A172 (cell line): ENCODE results near the gene COL16A1. TPM values are rescaled to one million over a fixed set of nuclear protein-coding genes. Genes with fewer than 3 reads are reported as not detected.
A peak's percentile ranks its signal among the peaks of the same experiment; 100 is the strongest.

Experiments used
- DNase-seq: peaks from one replicate; pipeline ENCODE4 v3.0.0-alpha.2; 2015; ENCODE audit warnings: low spot score
- total RNA-seq: library from RNA; depleted of rRNA; stranded (reverse); fragments of >200 nt; shearing (Covaris generic); gene quantifications from 2 replicates; pipeline ENCODE4 v1.2.3, GENCODE V29; 2014

COL16A1 gene
- total RNA-seq, 1 experiment from 2014 or later, result 12.7 TPM

DNA sequence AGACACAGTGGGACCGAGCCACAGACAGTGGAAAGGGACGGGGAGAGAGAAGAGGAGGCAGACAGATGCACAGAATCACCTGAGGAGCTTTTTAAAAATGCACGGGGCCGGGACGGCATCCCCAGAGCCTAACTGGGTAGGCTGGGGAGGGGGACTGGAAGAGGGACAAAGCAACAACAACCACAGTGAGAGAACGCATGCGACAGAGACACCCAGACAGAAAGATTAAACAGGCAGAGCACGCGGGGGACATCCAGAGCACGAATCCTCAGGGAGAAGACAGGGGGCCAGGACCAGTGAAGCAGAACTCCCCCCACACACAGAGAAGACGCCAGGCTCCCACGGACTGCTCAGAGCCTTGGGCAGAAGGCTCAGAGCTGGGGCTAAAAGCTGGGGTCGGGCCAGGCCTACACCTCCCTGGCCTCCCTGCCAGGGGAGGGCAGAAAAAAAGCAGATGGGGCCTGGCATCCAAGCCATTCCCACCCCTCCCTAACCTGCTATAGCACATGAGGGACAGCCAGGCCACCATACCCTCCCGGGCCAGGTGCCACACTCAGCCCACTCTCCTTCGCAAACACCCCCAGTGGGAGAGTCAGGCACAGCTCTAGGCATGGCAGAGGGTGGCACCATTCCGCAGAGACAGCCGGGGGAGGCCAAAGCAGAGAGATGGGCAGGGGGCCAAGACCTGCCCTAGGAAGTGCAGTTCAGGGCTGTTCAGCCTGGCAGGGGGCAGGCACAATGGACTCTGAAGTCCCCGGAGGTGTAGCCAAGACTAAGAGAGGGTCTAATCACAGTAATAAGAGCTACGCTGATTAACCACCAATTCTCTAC is 29.8 kb upstream of the COL16A1 start:
- no peak for DNase-seq

DNA sequence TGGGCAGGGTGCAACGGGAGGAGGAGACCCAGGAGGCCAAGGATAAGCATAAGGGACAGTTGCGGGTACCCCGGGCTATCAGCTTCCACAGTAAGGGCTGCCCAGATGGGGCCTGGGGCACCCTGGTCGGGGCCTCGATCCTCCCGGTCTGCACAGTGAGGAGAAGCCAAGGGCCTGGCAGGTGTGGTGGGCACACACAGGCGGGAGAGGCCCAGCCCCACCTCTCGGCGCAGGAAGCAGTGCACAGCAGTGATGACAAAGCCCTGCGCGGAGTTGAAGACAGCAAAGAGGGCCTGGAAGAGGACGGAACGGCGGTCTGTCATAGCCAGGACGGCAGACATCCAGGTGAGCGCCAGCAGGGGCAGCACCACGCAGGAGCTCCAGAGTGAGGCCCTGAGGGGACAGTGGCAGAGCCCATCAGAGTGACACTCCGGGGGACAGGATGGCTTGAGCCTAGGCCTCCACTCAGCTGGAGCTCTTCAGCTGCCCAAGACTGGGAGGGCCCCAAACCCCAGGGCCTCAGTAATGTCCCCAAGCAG is 29.0 kb upstream of the COL16A1 start:
- DNase-seq, result no peak

DNA sequence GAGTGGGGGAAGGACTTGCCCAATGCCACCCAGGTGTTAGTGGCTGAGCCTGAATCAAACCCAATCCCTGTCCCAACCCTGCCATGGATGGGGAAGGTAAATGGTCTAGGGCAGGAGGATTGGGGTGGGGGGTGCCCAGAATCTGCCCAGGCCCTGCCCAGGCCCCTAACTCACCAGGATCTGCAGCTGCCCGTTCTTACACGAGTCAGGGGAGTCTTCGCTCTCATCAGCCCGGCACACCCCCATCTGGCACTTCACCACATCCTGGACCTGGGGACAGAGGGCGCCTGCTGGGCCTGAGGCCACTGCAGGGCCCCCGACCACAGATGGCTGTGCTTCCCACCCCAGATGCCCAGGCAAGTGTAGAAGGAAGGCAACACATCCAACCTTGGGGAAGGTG is 28.5 kb upstream of the COL16A1 start:
- DNase-seq, result no peak

DNA sequence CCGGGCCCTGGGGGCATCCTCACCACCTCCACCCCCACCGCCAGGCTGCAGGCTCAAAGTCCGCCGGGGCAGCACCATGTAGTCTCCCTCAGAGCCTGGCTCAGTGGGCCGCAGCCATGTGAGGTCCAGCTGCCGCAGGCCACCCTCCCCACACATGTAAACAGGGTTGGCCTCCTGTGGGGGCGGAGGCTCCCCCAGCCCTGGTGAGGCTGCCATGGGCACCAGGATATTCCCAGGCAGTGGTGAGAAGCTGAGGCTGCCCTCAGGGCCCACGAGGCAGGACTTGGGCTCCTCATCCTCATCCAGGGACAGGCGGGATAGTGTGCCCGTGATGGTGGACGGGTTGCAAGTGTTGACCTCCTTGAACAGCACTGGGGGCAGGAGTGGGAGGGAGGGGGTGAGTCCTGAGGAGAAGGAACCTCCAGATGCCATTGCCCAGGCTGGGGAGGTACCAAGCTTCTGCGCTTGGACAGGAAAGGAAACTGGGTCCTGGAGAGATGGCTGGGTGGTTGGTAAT is 27.3 kb upstream of the COL16A1 start:
- no peak for DNase-seq

DNA sequence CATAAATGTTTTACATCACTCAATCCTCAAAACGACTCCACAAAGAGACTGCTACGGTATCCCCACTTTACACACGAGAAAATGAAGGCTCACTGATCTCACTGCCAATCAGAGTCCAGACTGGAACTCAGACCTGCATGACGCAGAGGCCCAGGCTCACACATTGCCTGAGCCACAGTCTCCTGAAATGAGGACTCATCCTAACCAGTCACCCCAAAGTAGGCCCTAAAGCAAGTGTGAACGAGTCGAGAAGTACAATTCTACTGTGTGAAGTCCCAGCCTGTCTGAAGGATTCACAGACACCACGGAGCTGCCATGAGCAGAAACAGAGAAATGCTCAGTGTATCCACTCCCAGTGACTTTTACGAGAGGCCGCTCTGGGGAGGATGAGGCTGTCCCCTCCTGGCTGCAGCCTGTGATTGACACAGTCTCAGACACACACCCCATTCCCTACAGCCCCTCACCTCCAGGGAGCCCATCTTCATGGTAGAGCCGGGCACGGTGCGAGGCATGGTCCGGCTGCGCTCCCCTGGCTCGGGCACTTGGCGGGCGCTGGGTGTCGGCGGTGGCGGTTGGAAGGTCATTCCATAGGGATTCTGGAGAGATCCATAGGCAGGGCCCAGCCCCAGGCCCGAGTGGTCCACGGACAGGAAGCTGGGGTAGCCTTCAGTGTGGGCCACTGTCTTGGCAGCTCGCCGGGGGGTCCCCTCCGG is 26.7 kb upstream of the COL16A1 start:
- no peak for DNase-seq

DNA sequence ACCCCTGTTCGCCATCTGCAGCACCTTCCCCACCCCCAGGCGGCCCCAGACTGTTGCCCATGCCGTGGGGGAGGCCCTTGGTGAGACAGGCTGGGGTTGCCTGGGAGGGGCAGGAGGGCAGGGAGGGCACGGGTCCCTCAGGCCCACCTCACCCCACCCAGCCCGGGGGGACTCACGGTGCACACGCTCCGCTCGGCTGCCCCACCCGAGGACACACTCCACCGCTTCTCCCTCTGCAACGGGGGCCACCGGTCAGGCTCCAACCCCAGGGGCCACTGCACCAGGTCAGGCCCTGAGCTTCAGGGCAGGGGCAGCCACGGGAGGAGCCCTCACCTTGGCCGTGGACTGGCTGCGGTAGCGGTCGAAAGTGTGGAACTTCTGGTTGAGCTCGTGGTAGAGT is 24.0 kb upstream of the COL16A1 start:
- no peak for DNase-seq

DNA sequence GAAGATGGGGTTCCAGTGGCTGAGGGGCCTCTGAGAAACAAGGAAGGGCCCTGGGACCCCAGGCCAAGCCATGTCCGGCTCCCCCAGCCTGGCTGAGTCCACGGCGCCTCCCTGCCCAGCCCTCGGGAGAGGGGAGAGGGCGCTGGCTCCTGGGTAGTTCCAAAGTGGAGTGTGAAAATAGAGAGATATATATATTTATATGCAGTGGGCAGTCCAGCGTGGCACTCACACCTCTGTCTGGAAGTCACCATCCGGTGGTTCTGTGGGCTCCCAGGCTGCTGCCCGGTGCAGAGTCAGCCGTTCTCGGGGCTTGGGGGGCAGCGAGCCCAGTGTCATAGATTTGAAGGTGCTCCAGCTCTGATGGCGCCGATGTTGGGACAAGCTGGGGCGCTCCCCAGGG is 23.4 kb upstream of the COL16A1 start:
- DNase-seq, result no peak

DNA sequence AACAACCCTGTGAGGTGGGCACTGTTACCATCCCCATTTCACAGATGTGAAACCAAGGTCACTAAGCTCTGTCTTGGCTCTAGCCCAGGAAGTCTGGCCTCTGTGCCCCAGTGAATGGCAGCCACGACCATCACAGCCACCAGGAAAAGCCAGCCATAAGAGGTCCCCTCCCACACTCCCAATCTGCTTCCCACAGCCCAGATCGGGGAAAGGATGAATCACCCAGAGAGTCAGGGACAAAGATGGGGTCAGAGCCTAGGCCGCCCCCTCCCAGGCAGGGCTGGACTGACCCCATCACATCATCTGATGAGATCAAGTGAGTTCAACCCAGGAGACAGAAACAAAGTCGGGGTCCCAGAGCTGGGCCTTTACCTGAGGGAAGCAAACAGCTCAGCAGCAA is 22.9 kb upstream of the COL16A1 start:
- DNase-seq, result no peak

DNA sequence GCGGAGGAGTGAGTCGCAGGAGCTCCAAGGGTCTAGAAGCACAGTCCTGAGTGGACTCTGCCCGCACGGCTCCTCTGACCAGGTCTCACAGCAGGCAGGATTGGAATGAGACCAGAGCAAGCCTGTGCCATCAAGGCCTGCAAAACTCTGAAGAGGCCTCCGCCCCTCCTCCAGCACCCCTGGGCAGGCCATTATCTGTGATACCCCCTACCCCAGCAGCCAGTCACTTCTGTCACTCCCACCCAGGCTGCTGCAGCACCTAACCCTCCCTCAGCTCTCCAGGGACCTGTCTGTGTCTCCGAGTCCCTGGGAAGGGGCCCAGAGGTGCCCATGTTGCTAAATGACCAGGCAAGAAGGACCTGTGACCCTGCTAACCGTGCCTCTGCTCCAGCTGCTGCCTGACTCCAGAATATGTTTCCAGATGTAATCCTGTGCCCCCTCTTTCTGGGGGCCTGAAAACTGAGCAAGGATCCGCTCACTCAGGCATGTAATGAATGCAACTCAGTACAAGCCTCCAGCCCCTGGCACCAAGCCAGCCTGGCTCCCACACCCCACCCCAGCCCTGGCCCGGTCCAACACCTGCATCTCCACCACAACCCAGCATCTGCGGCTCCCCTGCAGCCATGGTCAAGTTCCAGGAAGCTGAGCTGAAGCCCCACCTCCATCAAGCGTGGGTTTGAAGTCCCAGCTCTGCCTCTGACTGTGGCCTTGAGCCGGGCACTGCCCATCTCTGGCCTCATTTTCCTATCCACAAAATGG is 22.1 kb upstream of the COL16A1 start:
- DNase-seq, result no peak

DNA sequence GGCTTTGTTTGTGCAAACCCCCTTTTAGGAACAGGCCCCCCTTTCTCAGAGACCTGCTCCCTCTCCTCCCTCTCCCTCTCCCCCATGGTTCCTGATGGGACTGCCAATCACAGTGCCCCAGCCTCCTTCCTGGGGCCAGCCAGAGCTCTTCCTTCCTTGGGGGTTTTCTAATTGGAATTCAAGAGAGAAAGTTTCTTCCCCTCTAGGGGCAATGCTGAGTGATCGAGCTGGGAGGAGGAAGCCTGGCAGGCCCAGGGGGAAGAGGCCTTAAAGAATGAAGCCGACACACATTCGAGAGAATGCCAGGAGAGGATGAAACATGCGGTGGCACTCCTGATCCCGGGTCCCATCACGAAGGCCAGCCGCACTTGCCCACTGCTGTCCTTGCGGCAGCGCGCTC is 21.3 kb upstream of the COL16A1 start:
- DNase-seq, result no peak

DNA sequence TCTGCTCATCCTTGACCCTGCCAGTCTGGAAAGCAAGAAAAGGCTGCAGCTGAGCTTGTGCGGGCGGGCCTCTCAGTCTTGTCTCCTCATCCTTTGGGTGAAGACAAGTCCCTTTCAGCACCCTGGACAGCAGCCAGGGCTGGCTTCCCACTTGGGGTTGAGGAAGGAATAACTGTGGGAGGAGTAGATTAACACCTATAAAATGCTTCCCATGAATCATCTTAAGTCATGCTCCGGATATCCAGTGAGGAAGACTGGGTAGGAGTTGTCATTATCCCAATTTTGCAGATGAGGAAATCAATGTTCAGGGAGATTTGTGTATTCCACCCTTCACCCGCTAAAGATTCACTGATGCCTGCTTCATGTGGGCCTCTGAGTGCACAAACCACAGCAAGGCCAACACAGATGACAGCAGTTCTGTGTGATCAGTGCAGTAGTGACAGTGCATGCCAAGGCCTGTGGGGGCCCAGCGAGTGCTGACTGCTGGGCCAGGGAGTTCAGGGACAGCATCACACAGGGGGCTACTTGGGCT is 20.1 kb upstream of the COL16A1 start:
- DNase-seq, result peak; percentile 73

DNA sequence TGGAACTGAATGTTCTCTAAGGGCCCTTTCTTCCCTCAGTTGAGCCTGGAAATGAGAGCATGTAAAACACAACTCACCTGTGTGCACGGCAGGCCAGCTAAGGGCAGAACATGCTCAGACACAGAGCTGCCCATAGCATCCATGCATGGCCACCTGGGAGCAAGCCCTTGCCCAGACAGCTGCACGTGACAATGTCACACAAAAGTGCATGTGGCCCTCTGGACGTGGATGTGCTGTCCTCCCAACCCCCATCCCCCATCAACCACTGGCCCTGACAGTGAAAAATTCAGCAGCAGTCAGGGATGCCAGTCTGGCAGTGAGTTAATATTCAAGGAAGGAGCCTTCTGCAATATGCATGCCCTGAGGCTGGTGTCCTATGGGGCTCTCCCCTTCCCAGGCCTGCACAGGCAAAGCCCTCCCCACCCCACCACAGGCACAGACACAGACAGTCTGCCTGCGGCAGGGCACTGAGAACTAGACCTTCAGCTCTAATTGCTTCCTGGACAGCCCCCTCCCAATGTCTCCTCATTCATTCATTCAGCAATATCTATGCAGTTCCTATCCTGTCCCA is 14.6 kb upstream of the COL16A1 start:
- DNase-seq, result no peak

DNA sequence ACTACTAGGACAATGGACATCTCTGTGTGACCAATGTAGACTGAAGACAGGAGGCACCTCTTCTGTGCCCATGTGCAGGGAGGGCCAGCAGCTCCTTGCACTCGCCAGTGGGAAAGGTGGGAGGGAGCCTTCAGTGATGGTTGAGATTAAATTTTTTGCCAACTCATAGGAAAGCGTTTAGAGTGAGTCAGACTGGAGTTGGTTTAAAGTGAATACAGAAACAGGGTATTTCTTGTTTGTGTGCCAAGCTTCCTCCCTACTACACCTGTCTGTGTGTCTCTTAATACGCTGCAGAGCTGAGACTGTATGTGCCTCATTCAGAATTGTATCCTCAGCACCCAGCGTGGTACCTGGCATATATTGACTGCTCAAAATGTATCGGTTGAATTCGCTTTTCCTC is 13.5 kb upstream of the COL16A1 start:
- peak; percentile 72 for DNase-seq

DNA sequence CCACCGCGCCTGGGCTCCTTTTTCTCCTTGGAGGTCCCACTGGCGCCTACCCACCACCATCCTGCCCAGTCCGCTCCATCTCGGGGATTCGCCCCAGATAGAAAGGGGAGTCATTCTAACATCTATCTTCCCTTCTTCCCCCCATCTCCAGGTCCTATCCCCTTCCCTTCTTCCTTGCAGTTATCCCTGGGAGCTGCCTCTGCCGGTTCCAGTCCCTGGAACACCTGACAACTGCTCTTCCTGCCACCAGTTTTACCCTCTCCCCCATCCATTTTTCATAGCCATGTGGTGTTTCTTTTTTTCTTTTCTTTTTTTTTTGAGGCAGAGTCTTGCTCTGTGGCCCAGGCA is 12.0 kb upstream of the COL16A1 start:
- DNase-seq, result no peak

DNA sequence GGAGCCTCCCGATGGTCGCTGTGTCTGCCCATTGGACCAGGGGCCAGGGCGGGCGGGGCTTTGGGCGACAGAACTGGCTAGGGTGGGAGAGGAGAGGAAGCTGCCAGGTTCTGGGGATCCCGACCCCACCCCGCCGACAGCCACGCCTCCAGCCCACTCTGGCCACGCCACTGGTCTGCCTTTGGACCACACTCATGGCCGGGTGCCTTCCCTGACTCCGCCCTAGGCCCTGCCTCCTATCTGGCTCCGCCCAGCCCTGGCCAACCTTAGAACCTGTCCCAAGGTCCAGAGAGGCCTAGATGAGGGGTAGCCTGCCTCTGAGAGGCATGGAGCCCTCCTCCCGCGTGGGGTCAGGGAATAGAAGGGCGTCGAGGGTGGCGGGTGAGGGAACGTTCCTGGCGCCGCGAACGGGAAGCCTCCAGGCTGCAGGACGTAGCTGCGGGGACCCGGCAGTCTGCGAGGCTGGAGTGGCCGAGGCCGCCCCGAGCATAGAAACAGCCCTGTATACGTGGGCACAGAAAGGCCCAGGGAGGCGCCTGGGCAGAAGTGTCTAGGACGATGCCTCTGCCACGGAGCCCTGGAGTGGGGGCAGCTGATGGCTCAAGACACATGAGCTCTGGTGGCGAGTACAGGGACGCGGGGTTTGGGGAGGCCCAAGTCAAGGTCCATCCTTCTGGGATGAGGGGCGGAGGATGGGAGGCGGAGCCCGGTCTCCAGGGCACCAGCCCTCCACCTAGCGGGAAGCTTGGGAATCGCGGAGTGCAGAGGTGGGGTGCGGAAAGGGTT is 11.5 kb upstream of the COL16A1 start:
- no peak for DNase-seq

DNA sequence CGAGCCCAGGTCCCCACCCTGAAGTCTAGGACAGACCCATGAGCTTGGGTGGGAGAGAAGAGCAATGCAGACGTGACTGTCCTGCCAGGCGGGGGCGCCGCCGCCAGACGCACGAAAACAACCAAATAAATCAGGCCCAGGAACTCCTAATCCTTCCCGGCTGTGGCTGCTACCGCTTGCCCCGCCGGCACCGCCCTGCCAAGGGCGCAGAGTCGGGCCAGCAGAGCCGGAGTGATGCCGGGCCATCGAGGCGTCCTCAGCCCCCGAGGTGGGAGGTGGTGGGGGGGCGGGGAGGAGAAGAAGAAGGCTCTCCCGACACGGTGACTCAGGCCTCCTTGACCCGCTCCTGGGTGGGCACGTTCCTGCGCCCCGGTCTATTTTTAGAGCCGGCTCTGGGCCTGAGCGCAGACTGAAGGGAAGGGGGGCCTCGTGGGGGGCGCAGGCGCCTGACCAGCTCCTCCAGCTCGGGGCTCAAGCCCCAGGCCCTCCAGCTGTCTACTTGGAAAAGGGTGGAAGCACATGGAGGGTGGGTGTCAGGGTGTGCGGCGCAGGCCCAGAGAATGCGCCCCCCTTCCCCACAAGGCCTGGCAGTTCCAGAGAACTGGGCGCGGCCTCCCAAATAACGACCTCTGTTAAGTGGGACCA is 10.7 kb upstream of the COL16A1 start:
- DNase-seq, result no peak

DNA sequence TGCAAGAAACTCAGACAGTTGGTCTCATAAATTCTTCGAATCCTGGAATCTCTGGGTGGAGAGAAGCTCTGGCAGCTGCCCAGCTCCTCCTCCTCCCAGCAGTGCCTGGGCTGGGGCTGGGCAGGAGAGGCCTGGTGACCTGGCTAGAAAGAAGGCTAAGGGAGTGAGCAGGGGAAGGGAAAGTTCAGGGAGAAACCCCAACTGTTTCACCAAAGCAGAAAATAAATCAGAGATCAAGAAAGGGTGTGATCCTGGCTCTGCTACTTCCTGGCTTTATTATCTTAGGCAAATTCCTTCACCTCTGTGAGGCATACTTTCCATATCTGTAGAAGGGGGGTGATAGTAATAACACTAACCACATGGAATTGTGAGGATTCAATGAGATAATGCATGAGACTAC is 8.8 kb upstream of the COL16A1 start:
- peak; percentile 95 for DNase-seq

DNA sequence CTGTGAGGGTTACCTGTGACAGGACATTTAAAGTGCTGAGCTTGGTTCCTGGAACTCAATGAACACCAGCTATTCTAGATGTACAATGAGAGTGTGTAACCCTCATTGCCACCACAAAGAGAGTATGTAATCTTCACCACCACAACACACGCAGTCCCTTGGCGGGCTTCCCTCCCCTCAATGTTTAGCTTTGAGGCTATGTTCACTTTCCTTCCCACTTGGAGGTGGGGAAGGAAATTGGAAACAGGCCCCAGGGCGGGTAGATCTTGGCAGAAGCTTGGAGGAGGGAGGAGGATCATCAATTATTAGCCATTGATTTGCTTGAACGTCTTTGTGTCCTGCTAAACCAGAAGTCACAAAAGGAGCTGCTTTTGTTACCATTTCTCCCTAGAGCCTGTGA is 8.3 kb upstream of the COL16A1 start:
- no peak for DNase-seq

DNA sequence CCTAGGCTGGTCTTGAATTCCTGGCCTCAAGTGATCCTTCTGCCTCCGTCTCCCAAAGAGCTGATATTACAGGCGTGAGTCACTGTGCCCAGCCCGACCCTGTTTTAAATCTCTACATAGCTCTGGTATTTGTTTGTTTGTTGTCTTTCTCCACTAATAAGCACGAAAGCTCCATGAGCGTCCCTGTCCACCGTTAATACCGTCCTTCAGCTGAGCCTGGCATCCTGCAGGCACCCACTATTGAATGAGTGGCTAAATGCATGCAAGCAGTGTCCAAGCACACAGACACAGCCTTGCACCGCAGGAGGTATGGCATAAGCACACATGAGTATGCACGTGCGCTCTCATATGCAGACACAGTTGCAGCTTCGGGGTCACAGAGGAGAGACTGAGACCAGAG is 4.5 kb upstream of the COL16A1 start:
- no peak for DNase-seq

DNA sequence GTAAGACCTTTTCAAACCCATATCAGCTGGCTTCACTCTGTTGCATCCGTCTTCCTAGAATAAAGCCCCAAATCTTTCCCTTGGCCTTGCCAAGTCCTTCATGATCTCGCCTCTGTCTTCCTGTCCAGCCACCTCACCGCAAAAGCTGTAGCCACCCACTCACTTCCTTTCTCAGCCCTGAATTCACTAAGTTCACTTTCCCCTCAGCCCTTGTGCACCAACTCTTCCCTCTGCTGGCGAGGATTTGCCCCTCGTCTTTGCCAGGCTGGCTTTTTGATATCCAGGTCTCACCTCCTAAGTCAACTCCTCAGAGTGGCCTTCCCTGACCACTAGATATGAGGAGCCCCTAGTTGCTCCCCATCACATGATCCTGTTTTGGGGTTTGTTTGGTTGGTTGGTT is 3.9 kb upstream of the COL16A1 start:
- peak; percentile 43 for DNase-seq
